Activated CD4-positive, alpha-beta memory T cell treated with anti-CD3 and anti-CD28 coated beads for 36 hours (primary cell): ENCODE data around the gene DCP1A. TPM values are rescaled to one million over a fixed set of nuclear protein-coding genes. Genes with fewer than 3 reads are reported as not detected.
A peak's percentile ranks its signal among the peaks of the same experiment; 100 is the strongest.
"Not testable (repeated sequence)": the region's sequence is repeated elsewhere in the genome, so short reads cannot be mapped to it uniquely, and the experiment has no call there.

Experiments
- CTCF ChIA-PET: fragments of 350-600 bp; sonication (Branson Sonifier 250); formaldehyde crosslinking; loops from one replicate; lab custom pipeline; 2021; ENCODE audit warnings: antibody characterized with exemption, inconsistent platforms; lab: Charles Lee
- POLR2A ChIA-PET: fragments of 350-600 bp; sonication (Branson Sonifier 250); formaldehyde crosslinking; loops from one replicate; lab custom pipeline; 2021; ENCODE audit warnings: antibody characterized with exemption; lab: Charles Lee
- DNase-seq: peaks from one replicate; pipeline ENCODE4 v3.0.0-alpha.2; 2020
- H3K27ac Mint-ChIP-seq: one replicate; pipeline ENCODE4 v1.8.0; 2021; ENCODE audit warnings: mixed read lengths
- H3K27me3 Mint-ChIP-seq: one replicate; pipeline ENCODE4 v1.8.0; 2021; ENCODE audit warnings: mixed read lengths
- H3K36me3 Mint-ChIP-seq: one replicate; pipeline ENCODE4 v1.8.0; 2021; ENCODE audit warnings: mixed read lengths
- H3K4me1 Mint-ChIP-seq: one replicate; pipeline ENCODE4 v1.8.0; 2021; ENCODE audit warnings: low read depth, mixed read lengths
- H3K4me3 Mint-ChIP-seq: one replicate; pipeline ENCODE4 v1.8.0; 2021; ENCODE audit warnings: mild to moderate bottlenecking, mixed read lengths
- H3K9me3 Mint-ChIP-seq: one replicate; pipeline ENCODE4 v1.8.0; 2021; ENCODE audit warnings: mixed read lengths
- intact Hi-C: fragments of 100-400 bp; cut with micrococcal nuclease; formaldehyde crosslinking; loops from one replicate; pipeline ENCODE4 v1.15.1; 2023
- total RNA-seq, 2 experiments: library from RNA; stranded (reverse); gene quantifications; one replicate each; pipeline ENCODE4 v1.2.3, GENCODE V29; 2021

The DCP1A gene
- total RNA-seq, 2 experiments from 2014 or later = 32.0 to 32.7 TPM

DNA sequence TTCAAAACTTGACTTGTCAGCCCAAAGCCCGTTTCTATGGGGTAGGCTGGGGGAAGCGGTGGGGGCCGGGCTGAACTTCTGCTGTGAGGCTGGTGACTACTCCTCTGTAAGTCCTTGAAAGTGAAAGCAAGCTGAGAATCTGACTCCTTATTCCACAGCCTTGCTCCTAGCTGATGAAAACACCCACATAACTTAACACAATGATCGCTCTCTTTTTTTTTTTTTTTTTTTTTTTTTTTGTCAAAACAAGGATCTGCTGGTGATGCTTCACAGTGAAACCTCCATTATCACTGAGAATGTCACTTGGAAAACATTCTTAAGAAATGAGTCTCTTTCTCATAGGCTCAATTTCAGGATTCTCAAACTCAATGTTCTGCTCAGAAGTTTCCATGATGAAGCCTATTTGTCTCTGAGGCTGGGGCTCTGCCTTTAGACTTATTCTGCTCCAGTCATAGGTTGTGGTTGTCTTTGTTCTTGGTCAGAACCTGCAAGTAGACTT is 60.2 kb downstream of the DCP1A start:
- H3K4me1 Mint-ChIP-seq = peaks cover 9% of the 10 kb centered on the region
- DNase-seq = peak; percentile 34
- intact Hi-C loops = loop anchor here (5.0 kb wide), 1 partner anchor 65 kb away; no protein-coding TSS in a partner anchor
- H3K27me3 Mint-ChIP-seq = no peaks in the 10 kb centered on the region
- peak overlapping the region; percentile 54 for H3K27ac Mint-ChIP-seq
- H3K4me3 Mint-ChIP-seq = no peak overlapping the region
- CTCF ChIA-PET = interaction anchor here (3.2 kb wide), 1 partner anchor 12 kb away, joined by 8 read pairs; no protein-coding TSS in a partner anchor
- H3K9me3 Mint-ChIP-seq = no peaks in the 10 kb centered on the region
- POLR2A ChIA-PET = no interaction called here
- H3K36me3 Mint-ChIP-seq = peaks cover 16% of the 10 kb centered on the region

DNA sequence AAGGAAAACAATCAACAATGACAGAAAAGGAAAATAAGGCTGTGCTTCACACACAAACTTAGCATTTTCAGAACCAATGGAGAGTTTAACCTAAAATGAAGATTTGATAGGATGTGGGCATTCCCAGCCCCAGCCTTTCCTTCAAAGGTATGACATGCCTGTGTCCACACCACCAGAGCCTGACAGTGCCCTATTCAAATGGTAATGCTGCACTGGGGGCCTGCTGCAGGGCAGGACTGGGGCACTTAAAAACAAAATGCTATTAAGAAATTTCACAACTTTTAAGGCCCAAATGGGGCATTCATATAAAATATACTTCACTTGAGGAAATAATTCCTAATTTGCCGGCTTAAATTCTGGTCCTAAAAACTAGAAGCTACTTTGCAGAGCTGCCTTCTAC is 60.6 kb downstream of the DCP1A start:
- CTCF ChIA-PET = interaction anchor here (3.2 kb wide), 1 partner anchor 12 kb away, joined by 8 read pairs; no protein-coding TSS in a partner anchor
- H3K4me1 Mint-ChIP-seq = peaks cover 9% of the 10 kb centered on the region
- no peaks in the 10 kb centered on the region for H3K9me3 Mint-ChIP-seq
- DNase-seq = no peak
- peaks cover 14% of the 10 kb centered on the region for H3K36me3 Mint-ChIP-seq
- POLR2A ChIA-PET = no interaction called here
- intact Hi-C loops = loop anchor here (5.0 kb wide), 1 partner anchor 64 kb away; no protein-coding TSS in a partner anchor
- no peaks in the 10 kb centered on the region for H3K27me3 Mint-ChIP-seq
- no peak overlapping the region for H3K4me3 Mint-ChIP-seq
- H3K27ac Mint-ChIP-seq = peak overlapping the region; percentile 54

DNA sequence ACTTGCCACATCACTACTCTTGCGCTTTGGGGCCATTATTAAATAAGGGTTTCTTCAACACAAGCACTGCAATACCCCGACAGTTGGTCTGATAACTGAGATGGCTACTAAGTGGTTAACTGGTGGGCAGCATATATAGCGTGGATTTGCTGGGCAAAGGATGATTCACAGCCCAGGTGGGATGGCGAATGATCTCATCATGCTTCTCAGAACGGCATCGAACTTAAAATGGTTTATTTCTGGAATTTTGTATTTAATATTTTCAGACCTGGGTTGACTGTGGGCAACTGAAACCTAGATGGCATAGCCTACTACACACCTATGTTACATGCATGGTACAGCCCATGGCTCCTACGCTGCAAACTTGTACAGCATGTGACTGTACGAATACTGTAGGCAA is 64.8 kb downstream of the DCP1A start:
- POLR2A ChIA-PET = no interaction called here
- H3K36me3 Mint-ChIP-seq = peaks cover 11% of the 10 kb centered on the region
- H3K4me3 Mint-ChIP-seq = no peak overlapping the region
- intact Hi-C loops = no loop called here
- CTCF ChIA-PET = no interaction called here
- no peaks in the 10 kb centered on the region for H3K9me3 Mint-ChIP-seq
- H3K27ac Mint-ChIP-seq = no peak overlapping the region
- no peaks in the 10 kb centered on the region for H3K27me3 Mint-ChIP-seq
- DNase-seq = no peak
- peaks cover 7% of the 10 kb centered on the region for H3K4me1 Mint-ChIP-seq

DNA sequence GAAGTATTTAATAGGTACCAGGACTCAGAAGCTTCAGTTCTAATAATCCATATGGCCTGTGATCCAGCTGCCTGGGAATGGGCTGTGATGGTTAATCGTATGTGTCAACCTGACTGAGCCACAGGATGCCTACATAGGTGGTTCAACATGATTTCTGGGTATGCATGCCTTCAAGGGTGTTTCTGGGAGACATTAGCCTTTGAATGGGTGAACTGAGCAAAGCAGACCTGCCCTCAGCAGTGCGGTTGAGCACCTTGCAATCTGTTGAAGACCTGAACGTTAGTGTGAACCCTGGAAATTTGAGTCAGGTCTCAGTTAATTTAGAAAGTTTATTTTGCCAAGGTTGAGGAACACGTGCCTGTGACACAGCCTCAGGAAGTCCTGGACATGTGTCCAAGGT is 68.7 kb downstream of the DCP1A start:
- intact Hi-C loops = no loop called here
- Mint-ChIP-seq H3K4me3 (no peak overlapping the region), H3K4me1 (peaks cover 3% of the 10 kb centered on the region), H3K36me3 (peaks cover 4% of the 10 kb centered on the region), H3K27ac (no peak overlapping the region), H3K27me3 (no peaks in the 10 kb centered on the region), H3K9me3 (no peaks in the 10 kb centered on the region)
- POLR2A ChIA-PET = no interaction called here
- DNase-seq = no peak
- CTCF ChIA-PET = no interaction called here

DNA sequence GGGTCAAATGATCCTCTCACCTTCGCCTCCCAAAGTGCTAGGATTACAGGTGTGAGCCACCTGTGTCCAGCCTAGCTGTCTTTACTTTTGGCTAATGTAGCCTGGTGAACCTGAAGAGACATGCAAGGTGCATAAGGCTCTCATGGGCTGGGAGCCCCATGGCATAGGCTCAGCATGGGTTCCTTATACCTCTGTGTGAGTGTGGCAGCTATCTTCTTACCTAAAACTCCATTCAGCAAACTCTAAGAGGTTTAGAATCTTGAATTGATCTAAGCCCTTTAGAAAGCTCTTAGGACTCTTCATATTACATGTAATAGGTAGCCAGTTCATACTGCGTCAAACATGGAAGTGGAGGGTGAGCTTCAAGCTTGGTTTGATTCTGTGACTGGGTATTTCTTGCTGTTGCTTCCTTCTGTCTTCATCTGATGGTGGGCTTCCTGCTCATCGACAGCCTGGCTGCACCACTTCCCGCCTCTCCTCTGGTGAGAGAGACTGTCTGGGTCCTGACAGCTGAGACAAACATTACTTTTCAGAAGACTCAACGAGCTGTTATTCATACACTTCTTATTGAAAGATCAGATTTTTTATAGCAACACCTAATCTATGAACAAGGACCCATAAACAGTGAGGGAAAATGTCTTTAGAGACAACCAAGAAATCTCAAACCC is 72.3 kb downstream of the DCP1A start:
- Mint-ChIP-seq H3K4me3 (no peak overlapping the region), H3K9me3 (no peaks in the 10 kb centered on the region), H3K27ac (no peak overlapping the region), H3K36me3 (no peaks in the 10 kb centered on the region), H3K4me1 (peaks cover 4% of the 10 kb centered on the region), H3K27me3 (no peaks in the 10 kb centered on the region)
- ChIA-PET POLR2A (no interaction called here), CTCF (interaction anchor here (0.9 to 1.6 kb wide), 2 partner anchors 11 to 79 kb away, joined by 3 to 5 read pairs; no protein-coding TSS in a partner anchor)
- no peak for DNase-seq
- intact Hi-C loops = no loop called here

DNA sequence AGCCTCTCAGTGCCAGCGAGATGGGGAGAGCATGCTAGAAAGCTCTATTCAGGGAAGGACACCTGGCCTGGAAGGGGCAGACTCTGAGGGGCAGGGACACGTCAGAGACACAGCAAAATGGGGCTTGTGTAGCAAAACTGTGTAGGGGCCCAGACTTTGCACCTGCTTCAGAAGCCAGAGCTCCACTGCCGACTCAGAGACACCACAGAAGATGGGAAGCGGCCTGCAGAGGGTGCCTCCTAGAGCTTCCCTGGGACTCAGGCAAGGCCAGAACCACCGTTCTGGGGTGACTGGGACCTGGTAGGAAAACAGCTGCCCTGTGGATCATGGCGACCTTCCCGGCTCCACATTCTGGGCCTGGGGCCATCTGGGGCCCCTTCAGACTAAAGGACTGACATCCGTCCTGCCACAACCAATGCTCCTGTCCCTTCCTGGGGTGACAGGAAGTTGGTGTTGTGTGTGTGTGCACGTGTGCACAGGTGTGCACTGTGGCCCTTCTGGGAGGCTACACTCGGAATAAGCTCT is 74.1 kb downstream of the DCP1A start:
- POLR2A ChIA-PET = no interaction called here

DNA sequence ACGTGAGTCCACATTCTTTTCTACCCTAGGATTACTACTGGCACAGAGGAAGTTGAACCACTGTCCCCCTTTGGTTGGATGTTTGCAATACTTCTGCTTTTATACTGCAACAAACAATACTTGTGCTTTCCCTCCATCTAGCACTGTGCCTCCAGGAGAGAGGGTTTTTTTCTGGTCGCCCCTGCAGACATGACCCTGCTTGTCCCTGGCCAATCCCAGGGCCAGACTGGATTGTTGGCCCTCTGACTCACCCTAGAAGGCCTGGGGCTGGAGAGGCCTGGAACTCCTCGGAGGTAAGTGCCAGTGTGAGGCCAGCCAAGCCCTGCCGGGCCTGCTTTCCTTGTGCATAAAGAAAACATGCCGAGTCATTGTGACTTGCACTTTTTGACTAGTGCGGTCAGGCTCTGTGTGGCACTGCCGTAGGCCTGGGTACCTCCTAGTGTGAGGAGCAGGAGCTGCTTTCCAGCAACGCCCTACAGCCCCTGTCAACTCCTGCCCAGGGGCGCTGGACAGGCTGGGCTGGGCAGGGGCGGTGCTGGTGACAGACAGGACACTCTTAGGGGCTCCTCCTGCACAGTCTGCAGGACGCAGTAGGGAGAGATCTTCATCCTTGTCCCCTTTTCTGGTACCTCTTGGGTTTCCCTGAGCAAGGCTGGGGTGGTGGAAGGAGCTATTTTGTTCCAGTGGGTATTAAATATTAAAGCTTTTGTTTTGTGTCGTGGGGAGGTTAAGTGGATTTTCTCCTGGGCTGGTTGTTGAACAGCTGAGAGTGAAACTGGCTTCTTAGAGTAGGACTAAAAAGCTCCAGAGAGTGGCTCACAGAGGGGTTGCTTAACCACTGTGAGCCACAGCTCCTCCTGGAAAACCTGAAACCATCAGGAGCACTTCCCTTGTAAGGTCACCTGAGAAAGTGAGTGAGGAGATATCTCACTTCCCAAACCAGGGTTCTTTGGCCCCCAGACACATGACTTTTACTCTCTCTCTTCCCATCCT is 77.2 kb downstream of the DCP1A start:
- H3K27me3 Mint-ChIP-seq = peaks cover 3% of the 10 kb centered on the region
- no peaks in the 10 kb centered on the region for H3K36me3 Mint-ChIP-seq
- no peak overlapping the region for H3K27ac Mint-ChIP-seq
- CTCF ChIA-PET = interaction anchor here (0.6 kb wide), 1 partner anchor 50 kb away, joined by 4 read pairs; no protein-coding TSS in a partner anchor
- H3K4me3 Mint-ChIP-seq = no peak overlapping the region
- peaks cover 3% of the 10 kb centered on the region for H3K4me1 Mint-ChIP-seq
- POLR2A ChIA-PET = interaction anchor here (1.2 kb wide), 1 partner anchor 16 kb away, joined by 3 read pairs; no protein-coding TSS in a partner anchor
- intact Hi-C loops = no loop called here
- H3K9me3 Mint-ChIP-seq = no peaks in the 10 kb centered on the region
- peak; percentile 31 for DNase-seq

More for the DNA sequence above, 74.1 kb downstream of the DCP1A start:
- Mint-ChIP-seq H3K27ac (no peak overlapping the region), H3K36me3 (no peaks in the 10 kb centered on the region), H3K4me3 (no peak overlapping the region), H3K27me3 (no peaks in the 10 kb centered on the region), H3K9me3 (no peaks in the 10 kb centered on the region), H3K4me1 (peaks cover 4% of the 10 kb centered on the region)
- CTCF ChIA-PET = no interaction called here
- no peak for DNase-seq
- intact Hi-C loops = no loop called here

DNA sequence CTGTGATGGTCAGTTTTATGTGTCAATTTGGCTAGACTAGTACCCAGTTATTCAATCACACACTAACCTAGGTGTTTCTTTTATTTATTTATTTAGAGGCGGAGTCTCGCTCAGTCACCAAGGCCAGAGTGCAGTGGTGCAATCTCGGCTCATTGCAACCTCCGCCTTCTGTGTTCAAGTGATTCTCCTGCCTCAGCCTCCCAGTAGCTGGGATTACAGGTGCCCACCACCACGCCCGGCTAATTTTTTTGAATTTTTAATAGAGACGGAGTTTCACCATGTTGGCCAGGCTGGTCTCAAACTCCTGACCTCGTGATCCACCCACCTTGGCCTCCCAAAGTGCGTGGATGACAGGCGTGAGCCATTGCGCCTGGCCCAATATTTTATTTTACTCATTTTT is 78.2 kb downstream of the DCP1A start:
- H3K4me1 Mint-ChIP-seq, DNase-seq, H3K4me3 Mint-ChIP-seq, H3K27me3 Mint-ChIP-seq, H3K27ac Mint-ChIP-seq, H3K36me3 Mint-ChIP-seq, intact Hi-C loops, CTCF ChIA-PET, POLR2A ChIA-PET, H3K9me3 Mint-ChIP-seq: not testable (repeated sequence)

DNA sequence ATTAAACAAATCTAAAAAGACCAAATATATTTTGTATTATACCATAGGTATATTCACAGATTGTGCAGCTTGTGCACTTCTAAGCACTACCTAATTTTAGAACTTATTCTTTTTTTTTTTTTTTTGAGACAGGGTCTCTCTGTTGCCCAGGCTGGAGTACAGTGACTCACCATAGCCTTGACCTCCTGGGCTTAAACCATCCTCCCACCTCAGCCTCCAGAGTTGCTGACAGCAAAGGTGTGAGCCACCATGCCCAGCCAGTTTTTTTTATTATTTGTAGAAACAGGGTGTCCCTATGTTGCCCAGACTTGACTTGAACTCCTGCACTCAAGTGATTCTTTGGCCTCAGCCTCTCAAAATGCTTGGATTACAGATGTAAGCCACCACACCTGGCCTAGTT is 79.6 kb downstream of the DCP1A start:
- no peak overlapping the region for H3K27ac Mint-ChIP-seq
- peaks cover 2% of the 10 kb centered on the region for H3K4me1 Mint-ChIP-seq
- no peak for DNase-seq
- H3K9me3 Mint-ChIP-seq = no peaks in the 10 kb centered on the region
- intact Hi-C loops = no loop called here
- CTCF ChIA-PET = no interaction called here
- H3K36me3 Mint-ChIP-seq = no peaks in the 10 kb centered on the region
- no peak overlapping the region for H3K4me3 Mint-ChIP-seq
- peaks cover 3% of the 10 kb centered on the region for H3K27me3 Mint-ChIP-seq
- POLR2A ChIA-PET = no interaction called here

DNA sequence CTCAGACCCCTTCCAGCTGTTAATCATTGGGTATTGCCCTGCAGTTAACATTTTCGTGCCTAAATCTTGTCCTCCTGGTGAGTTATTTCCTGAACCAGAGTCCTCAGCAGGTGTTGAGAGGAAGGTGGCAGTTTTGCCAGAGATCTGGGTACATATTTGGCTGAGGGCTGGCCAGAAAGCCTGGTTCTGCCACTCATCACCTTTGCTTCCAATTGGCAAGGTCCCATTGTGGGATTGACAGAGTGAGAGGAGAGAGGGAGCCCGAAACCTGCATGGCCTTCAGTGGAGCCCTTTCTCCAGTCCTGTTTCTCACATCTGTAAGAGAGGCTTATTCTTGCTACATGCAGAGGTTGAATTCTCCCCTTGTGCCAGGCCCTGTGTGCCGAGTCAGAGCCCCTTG is 82.6 kb downstream of the DCP1A start:
- Mint-ChIP-seq H3K27me3 (peaks cover 3% of the 10 kb centered on the region), H3K4me1 (no peaks in the 10 kb centered on the region), H3K27ac (no peak overlapping the region), H3K4me3 (no peak overlapping the region), H3K9me3 (no peaks in the 10 kb centered on the region), H3K36me3 (no peaks in the 10 kb centered on the region)
- ChIA-PET POLR2A (no interaction called here), CTCF (no interaction called here)
- DNase-seq = no peak
- intact Hi-C loops = no loop called here

DNA sequence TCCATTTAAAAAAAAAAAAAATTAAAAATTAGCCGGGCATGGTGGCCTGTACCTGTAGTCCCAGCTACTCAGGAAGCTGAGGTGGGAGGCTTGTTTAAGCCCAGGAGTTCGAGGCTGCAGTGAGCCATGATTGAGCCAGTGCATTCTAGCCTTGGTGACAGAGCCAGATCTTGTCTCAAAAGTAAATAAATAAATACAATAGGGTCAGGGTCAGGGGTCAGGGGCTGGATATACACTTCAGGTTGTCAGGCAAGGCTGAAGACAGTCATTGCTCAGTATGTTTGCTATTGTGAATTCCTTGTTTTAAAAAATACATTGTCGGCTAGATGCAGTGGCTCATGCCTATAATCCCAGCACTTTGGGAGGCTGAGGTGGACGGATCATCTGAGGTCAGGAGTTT is 83.4 kb downstream of the DCP1A start:
- CTCF ChIA-PET = no interaction called here
- Mint-ChIP-seq H3K4me1 (no peaks in the 10 kb centered on the region), H3K4me3 (no peak overlapping the region), H3K36me3 (no peaks in the 10 kb centered on the region), H3K9me3 (no peaks in the 10 kb centered on the region), H3K27me3 (peaks cover 3% of the 10 kb centered on the region), H3K27ac (no peak overlapping the region)
- intact Hi-C loops = no loop called here
- POLR2A ChIA-PET = no interaction called here
- no peak for DNase-seq

DNA sequence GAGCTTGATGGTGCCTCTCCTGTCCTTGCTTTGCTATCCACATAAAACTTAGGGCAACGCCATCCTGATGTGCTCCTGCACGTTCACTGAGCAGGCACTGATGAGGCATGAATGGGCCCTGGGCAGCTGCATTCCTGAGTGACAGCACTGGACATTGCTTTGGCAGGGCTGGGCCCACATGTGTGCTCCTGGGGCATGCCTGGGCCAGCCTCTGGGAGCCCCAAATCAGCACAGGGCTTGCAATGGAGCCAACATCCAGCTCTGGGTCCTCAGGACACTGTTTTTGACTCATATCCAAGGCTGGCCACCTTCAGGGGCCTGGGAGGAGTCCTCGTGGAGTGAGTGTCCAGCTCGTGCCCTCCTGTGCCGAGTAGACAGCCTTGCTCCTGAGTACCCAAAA is 85.6 kb downstream of the DCP1A start:
- Mint-ChIP-seq H3K4me1 (no peaks in the 10 kb centered on the region), H3K9me3 (no peaks in the 10 kb centered on the region), H3K4me3 (no peak overlapping the region), H3K36me3 (no peaks in the 10 kb centered on the region), H3K27ac (no peak overlapping the region), H3K27me3 (peaks cover 3% of the 10 kb centered on the region)
- ChIA-PET CTCF (interaction anchor here (0.5 kb wide), 1 partner anchor 42 kb away, joined by 4 read pairs; no protein-coding TSS in a partner anchor), POLR2A (no interaction called here)
- intact Hi-C loops = no loop called here
- no peak for DNase-seq
